LHCN-M2 (cell line): Measurements from ENCODE around the gene IGF2R. TPM values are rescaled to one million over a fixed set of nuclear protein-coding genes. Genes with fewer than 3 reads are reported as not detected.

Source experiments
- DNase-seq: peaks from one replicate; pipeline ENCODE4 v3.0.0-alpha.2; 2012; ENCODE audit warnings: low read depth
- total RNA-seq: library from RNA; depleted of rRNA; stranded (reverse); fragments of >200 nt; gene quantifications from 2 replicates; pipeline ENCODE4 v1.2.3, GENCODE V29; 2014

The IGF2R gene
- total RNA-seq, 1 experiment from 2014 or later, result 50.5 TPM

GRCh38 chr6:159973951-159974350, 5.1 kb downstream of the IGF2R start:
- DNase-seq, result peak; percentile 92

- DNase-seq, result no peak
Measured at GRCh38 chr6:159974932-159975331, 6.0 kb downstream of the IGF2R start.

GRCh38 chr6:159976686-159977254, 7.9 kb downstream of the IGF2R start:
- no peak for DNase-seq

GRCh38 chr6:159977255-159977903, 8.5 kb downstream of the IGF2R start:
- DNase-seq, result no peak

- no peak for DNase-seq
Measured at GRCh38 chr6:159977904-159978268, 9.0 kb downstream of the IGF2R start.

- no peak for DNase-seq
Measured at GRCh38 chr6:159978291-159979135, 9.6 kb downstream of the IGF2R start.

- peak; percentile 95 for DNase-seq
Measured at GRCh38 chr6:159979136-159979874, 10.4 kb downstream of the IGF2R start.

- no peak for DNase-seq
Measured at GRCh38 chr6:159980474-159980873, 11.6 kb downstream of the IGF2R start.

- DNase-seq, result no peak
Measured at GRCh38 chr6:159981071-159981402, 12.2 kb downstream of the IGF2R start.

- DNase-seq, result no peak
Measured at GRCh38 chr6:159981403-159982245, 12.7 kb downstream of the IGF2R start.

GRCh38 chr6:159982731-159983506, 14.0 kb downstream of the IGF2R start:
- no peak for DNase-seq

- DNase-seq, result no peak
Measured at GRCh38 chr6:159983641-159984080, 14.8 kb downstream of the IGF2R start.

- DNase-seq, result peak; percentile 64
Measured at GRCh38 chr6:159984268-159984786, 15.4 kb downstream of the IGF2R start.

- no peak for DNase-seq
Measured at GRCh38 chr6:159985296-159985945, 16.5 kb downstream of the IGF2R start.

GRCh38 chr6:159988983-159989454, 20.1 kb downstream of the IGF2R start:
- DNase-seq, result no peak

- no peak for DNase-seq
Measured at GRCh38 chr6:159989492-159990480, 20.9 kb downstream of the IGF2R start.

- no peak for DNase-seq
Measured at GRCh38 chr6:159992366-159992765, 23.5 kb downstream of the IGF2R start.

GRCh38 chr6:159995405-159995804, 26.5 kb downstream of the IGF2R start:
- no peak for DNase-seq
